HCT116 (cell line): ENCODE results near the gene ZNF330.

Experiments
- CEBPB ChIP-seq: IDR thresholded peaks from 2 replicates; pipeline ENCODE4 v1.6.1; 2012; ENCODE audit warnings: low read depth
- CTCF ChIP-seq, 3 experiments: fragments of 200-600 bp in 1 of 3; sonication (generic) in 1 of 3; IDR thresholded peaks in 2 of 3; conservative IDR thresholded peaks in 1 of 3; 2 replicates each; pipeline ENCODE4 v1.5.1; 2012 to 2017; ENCODE audit warnings: low read depth in 2 of 3, low read length in 2 of 3, antibody characterized with exemption in 1 of 3, borderline replicate concordance in 1 of 3, control low read depth in 1 of 3, mild to moderate bottlenecking in 1 of 3, mixed read lengths in 1 of 3, mixed run types in 1 of 3, moderate library complexity in 1 of 3; ENCODE audit not compliant: insufficient read depth in 1 of 3
- FOSL1 ChIP-seq: IDR thresholded peaks from 2 replicates; pipeline ENCODE4 v1.6.1; 2012; ENCODE audit warnings: low read depth
- POLR2A ChIP-seq: IDR thresholded peaks from 2 replicates; pipeline ENCODE4 v1.7.0; 2011; ENCODE audit warnings: borderline replicate concordance; ENCODE audit not compliant: insufficient read depth, insufficient read length; ENCODE audit errors: extremely low read depth
- POLR2AphosphoS5 ChIP-seq: IDR thresholded peaks from 2 replicates; pipeline ENCODE4 v1.6.1; 2011; ENCODE audit warnings: mild to moderate bottlenecking, low read depth, low read length, moderate library complexity
- ZNF274 ChIP-seq: fragments of 200-500 bp; sonication (Bioruptor generic); IDR thresholded peaks from 2 replicates; pipeline ENCODE4 v1.6.1; 2014; ENCODE audit warnings: mild to moderate bottlenecking, low read depth, low read length, inconsistent platforms

- TF ChIP-seq CTCF (IDR thresholded peaks at IDR 0.05 in 2 of 3, conservative IDR thresholded peaks at IDR 0.05 in 1 of 3; ENCODE audit: borderline replicate concordance in 1 of 3, insufficient read depth in 1 of 3, low read depth in 2 of 3, low read length in 2 of 3) (no peak), FOSL1 (no peak), ZNF274 (no peak), POLR2AphosphoS5 (no peak), POLR2A (no peak), CEBPB (no peak)
These were observed 424 bp upstream of the ZNF330 start for GRCh38 chr4:141220271-141220670.
